B cell (primary cell): ENCODE measurements around the gene DTD1. TPM values are rescaled to one million over a fixed set of nuclear protein-coding genes. Genes with fewer than 3 reads are reported as not detected.

Source experiments
- ATAC-seq: fragments of 200-7000 bp; cut with Tn5 transposase; one replicate; pipeline ENCODE4 v1.10.0; 2021; ENCODE audit warnings: low read depth, mild to moderate bottlenecking, moderate number of reproducible peaks, moderate library complexity
- CTCF ChIA-PET: fragments of 350-600 bp; sonication (Branson Sonifier 250); formaldehyde crosslinking; loops from one replicate; lab custom pipeline; 2021; ENCODE audit warnings: antibody characterized with exemption, inconsistent platforms; lab: Charles Lee
- POLR2A ChIA-PET: fragments of 350-600 bp; sonication (Branson Sonifier 250); formaldehyde crosslinking; loops from one replicate; lab custom pipeline; 2021; ENCODE audit warnings: antibody characterized with exemption; lab: Charles Lee
- DNase-seq: peaks from one replicate; pipeline ENCODE4 v3.0.0; 2013
- H2AFZ ChIP-seq: 2 replicates; pipeline ENCODE4 v1.6.1; 2012; ENCODE audit warnings: mild to moderate bottlenecking, low read depth, low read length; ENCODE audit not compliant: insufficient read depth, poor library complexity, severe bottlenecking
- H3K27ac ChIP-seq, 2 donors: 1 replicate in 1 of 2; 2 replicates in 1 of 2; pipeline ENCODE4 v1.5.1; 2012 to 2013; ENCODE audit warnings: low read length in 2 of 2, mild to moderate bottlenecking in 2 of 2, moderate library complexity in 1 of 2
- H3K27me3 ChIP-seq, 4 experiments: fragments of 200-600 bp in 1 of 4; sonication (generic) in 1 of 4; replicated peaks in 1 of 4; 1 replicate in 2 of 4; 2 replicates in 2 of 4; pipeline versions ENCODE4 v1.6.1 to v1.7.0; 2013 to 2016; ENCODE audit warnings: low read length in 3 of 4, mild to moderate bottlenecking in 2 of 4, mixed read lengths in 1 of 4, moderate library complexity in 1 of 4; ENCODE audit not compliant: insufficient read depth in 4 of 4, control insufficient read depth in 3 of 4; ENCODE audit errors: control extremely low read depth in 1 of 4
- H3K36me3 ChIP-seq, 2 experiments: replicated peaks in 1 of 2; 1 replicate in 1 of 2; 2 replicates in 1 of 2; pipeline versions ENCODE4 v1.6.1 to v1.7.1; 2013; ENCODE audit warnings: low read length in 1 of 2; ENCODE audit not compliant: insufficient read depth in 2 of 2, control insufficient read depth in 1 of 2; ENCODE audit errors: control extremely low read depth in 1 of 2, extremely low read depth in 1 of 2
- H3K4me1 ChIP-seq, 2 donors: fragments of 200-600 bp in 1 of 2; sonication (generic) in 1 of 2; 1 replicate in 1 of 2; 2 replicates in 1 of 2; pipeline versions ENCODE4 v1.5.1 to v1.6.1; 2013 to 2017; ENCODE audit warnings: low read length in 2 of 2; ENCODE audit not compliant: control insufficient read depth in 2 of 2, insufficient read depth in 2 of 2
- H3K4me2 ChIP-seq: replicated peaks from 2 replicates; pipeline ENCODE3; 2012; ENCODE audit warnings: mild to moderate bottlenecking, low read depth, low read length; ENCODE audit not compliant: poor library complexity, severe bottlenecking
- H3K4me3 ChIP-seq, 5 experiments: fragments of 200-600 bp in 1 of 5; sonication (generic) in 1 of 5; 1 replicate in 3 of 5; 2 replicates in 2 of 5; pipeline versions ENCODE4 v1.5.1 to v1.7.0; 2011 to 2016; ENCODE audit warnings: low read length in 4 of 5, mild to moderate bottlenecking in 4 of 5, low read depth in 2 of 5, control low read depth in 1 of 5, moderate library complexity in 1 of 5; ENCODE audit not compliant: insufficient read depth in 1 of 5; ENCODE audit errors: control extremely low read depth in 1 of 5, extremely low read depth in 1 of 5
- H3K79me2 ChIP-seq: fragments of 200-600 bp; sonication (generic); one replicate; pipeline ENCODE4 v1.6.0; 2016; ENCODE audit warnings: low read length; ENCODE audit not compliant: control insufficient read depth, insufficient read depth
- H3K9ac ChIP-seq: fragments of 200-600 bp; sonication (generic); 2 replicates; pipeline ENCODE4 v1.6.1; 2017; ENCODE audit warnings: mild to moderate bottlenecking, low read length, moderate library complexity
- H3K9me3 ChIP-seq, 3 donors: one replicate each; pipeline versions ENCODE4 v1.6.1 to v1.7.1; 2013; ENCODE audit warnings: low read length in 2 of 3; ENCODE audit not compliant: control insufficient read depth in 2 of 3, insufficient read depth in 1 of 3; ENCODE audit errors: control extremely low read depth in 1 of 3
- H4K20me1 ChIP-seq: 2 replicates; pipeline ENCODE4 v1.6.0; 2012; ENCODE audit warnings: mild to moderate bottlenecking, low read length; ENCODE audit not compliant: insufficient read depth, control insufficient read depth, poor library complexity, severe bottlenecking
- H3K27ac Mint-ChIP-seq: one replicate; pipeline ENCODE4 v1.8.0; 2021; ENCODE audit warnings: mixed read lengths
- H3K27me3 Mint-ChIP-seq: one replicate; pipeline ENCODE4 v1.8.0; 2021; ENCODE audit warnings: mixed read lengths
- H3K4me1 Mint-ChIP-seq: one replicate; pipeline ENCODE4 v1.8.0; 2021; ENCODE audit warnings: mixed read lengths
- H3K4me3 Mint-ChIP-seq: one replicate; pipeline ENCODE4 v1.8.0; 2021; ENCODE audit warnings: mixed read lengths
- H3K9me3 Mint-ChIP-seq: one replicate; pipeline ENCODE4 v1.8.0; 2022; ENCODE audit warnings: mixed read lengths; ENCODE audit not compliant: insufficient read depth
- CTCF ChIP-seq: fragments of 200-600 bp; IDR thresholded peaks from one replicate; pipeline ENCODE4 v1.8.0; 2022; ENCODE audit warnings: antibody characterized with exemption, mild to moderate bottlenecking
- EZH2 ChIP-seq: IDR thresholded peaks from 2 replicates; pipeline ENCODE4 v1.6.1; 2012; ENCODE audit warnings: borderline replicate concordance, low read depth, mild to moderate bottlenecking, moderate library complexity, low read length; ENCODE audit not compliant: insufficient read depth, poor library complexity, severe bottlenecking
- WGBS: methylation state at CpG from one replicate; pipeline ENCODE4 v1.1.5; 2013; ENCODE audit warnings: missing lambda C conversion rate; ENCODE audit not compliant: insufficient coverage; 5-methylcytosine and 5-hydroxymethylcytosine counted together
- intact Hi-C: fragments of 100-400 bp; cut with micrococcal nuclease; formaldehyde crosslinking; loops from one replicate; pipeline ENCODE4 v1.10.0; 2022
- polyA plus RNA-seq: library from polyadenylated mRNA; depleted of rRNA; stranded (reverse); fragments of >200 nt; gene quantifications from 2 replicates; pipeline ENCODE4 v1.2.3, GENCODE V29; 2012
- total RNA-seq, 2 donors: library from RNA; stranded (reverse); fragments of 120-200 nt in 1 of 2; gene quantifications; 1 replicate in 1 of 2; 2 replicates in 1 of 2; pipeline versions ENCODE4 v1.2.3 to v1.2.4, GENCODE V29; 2013 to 2022

The DTD1 gene
- total and polyA plus RNA-seq, 2 donors (not counting 1 experiment from before 2014, with no cell fraction given), result 18.7 to 20.4 TPM

DNA sequence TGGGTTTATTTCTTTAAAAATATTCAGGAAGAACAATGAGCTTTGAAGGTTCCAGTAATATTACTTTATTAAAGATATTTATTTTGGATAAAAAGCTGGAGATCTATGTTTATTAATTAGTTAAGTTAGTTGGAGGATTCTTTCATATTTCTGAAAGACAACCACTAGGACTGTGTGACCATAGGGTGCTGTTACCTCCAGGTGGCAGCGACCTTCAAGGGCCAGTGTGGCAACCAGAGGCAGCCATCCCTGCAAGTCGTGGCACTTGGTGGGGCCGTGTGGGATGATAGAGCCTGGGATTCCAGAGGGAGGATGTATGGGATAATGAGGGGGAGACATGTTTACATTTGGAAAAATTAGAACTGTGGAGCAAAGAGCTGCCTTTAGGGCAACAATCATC, 130.3 kb downstream of the DTD1 start:
- Mint-ChIP-seq H3K9me3 (no peaks in the 10 kb centered on the region), H3K27me3 (no peaks in the 10 kb centered on the region), H3K4me3 (no peak overlapping the region), H3K4me1 (peaks cover 5% of the 10 kb centered on the region), H3K27ac (no peak overlapping the region)
- Histone ChIP-seq H3K9ac (no peak overlapping the region), H3K9me3 (peaks cover 0 to 4% (median 0%) of the 10 kb centered on the region in 3 donors), H4K20me1 (no peaks in the 10 kb centered on the region), H3K4me1 (no peaks in the 10 kb centered on the region), H3K4me3 (no peak overlapping the region), H3K4me2 (no peak overlapping the region), H3K27ac (no peak overlapping the region), H3K79me2 (no peaks in the 10 kb centered on the region), H3K36me3 (peaks cover 0 to 5% of the 10 kb centered on the region in 2 experiments), H2AFZ (no peak overlapping the region), H3K27me3 (no peaks in the 10 kb centered on the region)
- DNase-seq (no peak), ATAC-seq (no peak)
- intact Hi-C loops, result no loop called here
- POLR2A ChIA-PET, result no interaction called here
- no peak for TF ChIP-seq EZH2
- TF ChIP-seq CTCF, result no peak
- WGBS, result 73% methylated on average over 2 of the region's 3 CpGs
- CTCF ChIA-PET, result no interaction called here

DNA sequence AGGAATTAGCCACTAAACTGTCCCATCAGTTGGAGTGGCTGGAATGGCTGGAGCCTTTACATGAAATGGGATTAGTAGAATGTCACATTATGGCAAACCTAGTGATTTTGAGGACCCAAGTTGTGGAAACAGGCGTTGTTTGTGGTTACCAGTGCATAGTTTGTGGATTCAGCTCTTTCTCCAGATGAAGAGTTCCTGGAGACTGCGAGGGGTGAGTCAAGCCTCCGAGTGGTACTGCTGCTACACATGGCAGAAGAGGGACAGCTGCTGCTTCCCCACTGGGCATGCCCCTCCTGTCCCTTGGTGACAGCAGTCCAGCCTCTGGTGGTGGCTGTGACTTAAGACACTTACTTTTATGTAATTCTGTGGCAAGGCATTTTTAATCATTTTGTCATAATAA, 131.6 kb downstream of the DTD1 start:
- Histone ChIP-seq H3K4me3 (no peak overlapping the region), H3K79me2 (no peaks in the 10 kb centered on the region), H2AFZ (no peak overlapping the region), H3K9ac (no peak overlapping the region), H3K27me3 (no peaks in the 10 kb centered on the region), H3K4me1 (no peaks in the 10 kb centered on the region), H3K9me3 (peaks cover 0 to 4% (median 0%) of the 10 kb centered on the region in 3 donors), H4K20me1 (no peaks in the 10 kb centered on the region), H3K27ac (no peak overlapping the region), H3K36me3 (peaks cover 0 to 2% of the 10 kb centered on the region in 2 experiments), H3K4me2 (no peak overlapping the region)
- no peaks in the 10 kb centered on the region for H3K27me3 Mint-ChIP-seq
- TF ChIP-seq EZH2, result no peak
- TF ChIP-seq CTCF, result no peak
- POLR2A ChIA-PET, result no interaction called here
- H3K27ac Mint-ChIP-seq, result no peak overlapping the region
- intact Hi-C loops, result no loop called here
- no peak overlapping the region for H3K4me3 Mint-ChIP-seq
- H3K4me1 Mint-ChIP-seq, result peaks cover 5% of the 10 kb centered on the region
- WGBS, result 100% methylated on average over 3 of the region's 3 CpGs
- ATAC-seq, result no peak
- CTCF ChIA-PET, result no interaction called here
- no peak for DNase-seq
- no peaks in the 10 kb centered on the region for H3K9me3 Mint-ChIP-seq
